HG03175 (cell line): ENCODE results near the gene MAGI2.

ENCODE experiments used
- ATAC-seq: cut with Tn5 transposase; IDR thresholded peaks from one replicate; pipeline ENCODE4 v1.9.1; 2021; ENCODE audit warnings: mild to moderate bottlenecking, moderate library complexity; ENCODE audit not compliant: unreplicated experiment

The MAGI2 gene

DNA sequence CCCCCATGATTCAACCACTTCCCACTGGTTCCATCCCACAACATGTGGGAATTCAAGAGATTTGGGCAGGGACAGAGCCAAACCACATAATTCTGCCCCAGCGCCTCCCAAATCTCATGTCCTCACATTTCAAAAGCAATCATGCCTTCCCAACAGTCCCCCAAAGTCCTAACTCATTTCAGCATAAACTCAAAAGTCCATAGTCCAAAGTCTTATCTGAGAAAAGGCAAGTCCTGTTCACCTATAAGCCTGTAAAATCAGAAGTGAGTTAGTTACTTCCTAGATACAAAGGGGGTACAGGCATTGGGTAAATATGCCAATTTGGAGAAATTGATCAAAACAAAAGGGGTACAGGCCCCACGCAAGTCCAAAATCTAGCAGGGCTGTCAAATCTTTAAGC is 272.9 kb downstream of the MAGI2 start:
- no peak for ATAC-seq

DNA sequence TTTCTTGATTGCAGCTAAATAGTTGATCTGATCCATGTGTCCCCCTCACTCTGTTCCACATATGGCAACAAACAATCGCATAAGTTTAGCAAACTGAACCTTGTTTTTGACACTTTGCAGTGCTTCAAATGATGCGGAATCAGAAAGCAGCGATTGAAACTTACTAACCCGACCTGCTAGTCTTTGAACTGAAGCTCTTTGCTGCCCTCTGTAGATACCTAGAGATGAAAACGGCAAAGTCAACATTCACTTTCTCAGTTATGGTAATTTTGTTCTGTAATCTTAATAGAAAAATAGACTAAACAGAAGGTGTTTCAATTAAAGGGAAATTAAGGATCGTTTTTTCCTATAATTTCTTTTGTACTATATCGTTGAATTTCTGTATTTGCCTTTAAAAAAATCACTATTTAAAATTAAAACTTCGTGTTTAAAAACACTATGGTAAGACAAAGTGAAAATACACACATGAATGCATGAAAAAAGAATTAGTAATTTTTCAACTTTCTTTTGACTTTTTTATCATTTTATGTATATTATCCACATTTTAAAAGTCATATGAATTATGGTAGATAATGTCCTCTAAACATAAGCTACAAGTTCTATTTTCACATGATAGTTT is 276.5 kb downstream of the MAGI2 start:
- ATAC-seq: no peak

DNA sequence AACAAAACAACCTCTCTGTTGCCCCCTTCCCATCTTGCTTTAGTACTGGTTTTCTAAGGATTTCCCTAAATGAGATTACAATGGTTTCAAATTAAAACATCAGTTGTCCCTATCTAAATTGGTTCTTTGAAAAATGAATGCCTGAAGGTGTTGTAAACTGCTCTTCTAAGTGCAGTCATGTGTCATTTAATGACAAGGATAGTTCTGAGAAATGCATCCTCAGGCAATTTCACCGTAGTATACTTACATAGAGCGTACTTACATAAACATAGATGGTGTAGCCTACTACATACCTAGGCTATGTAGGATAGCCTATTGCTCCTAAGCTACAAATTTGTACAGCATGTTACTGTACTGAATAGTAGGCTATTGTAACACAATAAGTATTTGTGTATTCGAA is 278.1 kb downstream of the MAGI2 start:
- ATAC-seq: no peak

GRCh38 chr7:79165225-79165624 is 288.2 kb downstream of the MAGI2 start:
- ATAC-seq: no peak

DNA sequence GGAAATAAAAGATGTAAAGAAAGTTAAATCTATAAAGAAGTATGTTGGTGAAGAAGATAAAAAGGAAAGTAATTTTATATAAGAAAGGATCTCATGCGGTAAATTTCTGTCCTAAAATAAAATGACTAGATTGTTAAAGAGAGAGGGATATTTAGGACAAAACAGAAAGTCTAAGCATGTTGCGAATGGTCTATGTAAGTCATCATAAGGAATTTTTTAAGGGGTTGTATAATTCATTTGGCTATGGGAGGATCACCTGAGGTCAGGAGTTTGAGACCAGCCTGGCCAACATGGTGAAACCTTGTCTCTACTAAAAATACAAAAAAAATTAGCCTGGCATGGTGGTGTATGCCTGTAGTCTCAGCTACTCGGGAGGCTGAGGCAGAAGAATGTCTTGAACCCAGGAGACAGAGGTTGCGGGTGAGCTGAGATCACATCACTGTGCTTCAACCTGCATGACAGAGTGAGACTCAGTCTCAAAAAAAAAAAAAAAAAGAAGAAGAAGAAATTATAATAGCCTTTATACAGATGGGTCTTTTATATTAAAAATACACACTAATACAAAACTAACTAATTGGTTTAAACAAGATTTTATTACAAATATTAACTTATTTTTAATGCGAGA is 294.3 kb downstream of the MAGI2 start:
- no peak for ATAC-seq

DNA sequence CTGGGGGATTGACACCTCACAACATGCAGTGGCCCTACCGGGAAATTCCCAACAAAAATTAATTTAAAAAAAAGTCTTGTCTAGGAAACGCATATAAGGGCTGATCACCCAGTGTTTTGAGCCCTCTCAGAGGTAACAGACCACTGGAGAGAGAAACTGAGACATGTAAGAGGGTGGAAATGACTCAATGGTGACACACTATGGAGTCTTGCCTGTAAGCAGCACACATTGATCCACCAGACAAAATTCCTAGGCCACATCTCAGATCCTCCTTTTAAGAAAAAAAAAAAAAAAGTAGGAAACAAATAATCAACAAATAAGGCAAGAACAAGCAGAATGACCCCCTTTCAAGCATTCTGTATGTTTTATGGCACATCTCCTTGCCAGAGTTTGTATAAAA is 296.2 kb downstream of the MAGI2 start:
- ATAC-seq: no peak

- no peak for ATAC-seq
These were observed 303.6 kb downstream of the MAGI2 start for GRCh38 chr7:79149831-79150230.

DNA sequence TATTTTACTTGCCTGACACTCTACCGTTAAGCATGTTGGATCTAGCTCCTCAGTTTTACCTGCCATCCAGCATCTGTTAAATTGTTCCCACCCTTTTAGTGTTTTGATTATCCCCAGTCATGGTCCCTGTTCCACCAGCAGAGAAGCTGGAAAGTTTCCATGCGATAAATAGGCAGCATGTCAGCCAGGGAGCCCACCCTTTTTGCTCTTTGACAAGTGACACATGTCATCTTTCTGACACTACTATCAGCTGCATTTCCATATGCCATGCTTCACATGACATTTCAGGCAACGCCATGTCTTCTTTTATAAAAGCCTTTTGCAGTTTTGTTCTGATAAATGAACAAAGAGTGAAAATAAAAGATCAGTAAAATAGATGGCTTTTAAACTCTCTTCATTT is 310.8 kb downstream of the MAGI2 start:
- no peak for ATAC-seq

DNA sequence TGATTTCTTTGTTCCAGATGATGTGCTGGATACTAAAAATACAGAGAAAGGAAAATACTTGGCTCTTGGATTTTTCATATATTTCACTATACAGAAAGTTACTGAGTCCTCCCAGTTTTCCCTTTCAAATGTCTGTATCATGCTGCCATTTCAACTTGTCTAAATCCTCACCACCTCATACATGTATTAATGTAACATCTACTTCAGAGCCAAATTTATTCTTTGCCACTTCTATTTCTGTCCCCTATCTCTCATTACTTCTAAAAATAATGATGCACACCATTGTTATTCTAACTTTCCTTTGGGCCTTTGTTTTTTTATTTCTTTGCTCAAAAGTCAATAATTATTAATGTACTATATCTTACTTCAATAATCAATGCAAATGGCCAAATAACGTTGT is 312.2 kb downstream of the MAGI2 start:
- ATAC-seq: no peak

DNA sequence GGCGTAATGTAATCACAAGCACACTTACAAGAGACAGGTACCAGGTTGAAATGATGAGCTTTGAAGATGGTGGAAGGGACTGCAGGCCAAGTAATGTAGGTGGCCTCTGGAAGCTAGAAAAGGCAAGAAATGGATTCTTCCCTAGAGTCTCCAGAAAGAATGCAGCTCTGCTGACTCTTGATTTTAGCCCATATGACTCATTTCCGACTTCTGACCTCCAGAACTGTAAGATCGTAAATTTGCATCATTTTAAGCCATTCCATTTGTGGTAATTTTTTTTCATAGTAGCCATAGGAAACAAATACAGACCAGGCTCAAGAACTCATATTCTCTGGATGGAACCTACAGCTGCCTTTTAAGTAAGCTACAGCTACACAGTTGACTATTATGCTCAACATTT is 315.5 kb downstream of the MAGI2 start:
- no peak for ATAC-seq

DNA sequence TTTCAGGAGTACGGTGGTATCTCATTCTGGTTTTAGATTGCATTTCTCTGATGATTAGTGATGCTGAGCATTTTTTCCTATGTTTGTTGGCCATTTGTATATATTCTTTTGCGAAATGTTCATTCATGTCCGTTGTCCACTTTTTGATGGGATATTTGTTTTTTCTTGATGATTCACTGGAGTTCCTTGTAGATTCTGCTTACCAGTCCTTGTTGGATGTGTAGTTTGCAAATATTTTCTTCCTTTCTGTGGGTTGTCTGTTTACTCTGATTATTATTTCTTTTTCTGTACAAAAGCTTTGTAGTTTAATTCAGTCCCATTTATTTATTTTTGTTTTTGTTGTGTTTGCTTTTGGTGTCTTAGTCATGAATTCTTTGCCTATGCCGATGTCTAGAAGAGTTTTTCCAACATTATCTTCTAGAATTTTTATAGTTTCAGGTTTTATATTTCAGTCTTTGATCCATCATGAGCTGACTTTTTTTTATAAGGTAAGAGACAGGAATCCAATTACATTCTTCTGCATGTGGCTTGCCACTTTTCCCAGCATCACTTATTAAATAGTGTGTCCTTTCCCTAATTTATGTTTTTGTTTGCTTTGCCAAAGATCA is 320.5 kb downstream of the MAGI2 start:
- no peak for ATAC-seq

GRCh38 chr7:79130715-79131114 is 322.8 kb downstream of the MAGI2 start:
- ATAC-seq: no peak

- no peak for ATAC-seq
These were observed 329.1 kb downstream of the MAGI2 start for GRCh38 chr7:79124331-79124730.

DNA sequence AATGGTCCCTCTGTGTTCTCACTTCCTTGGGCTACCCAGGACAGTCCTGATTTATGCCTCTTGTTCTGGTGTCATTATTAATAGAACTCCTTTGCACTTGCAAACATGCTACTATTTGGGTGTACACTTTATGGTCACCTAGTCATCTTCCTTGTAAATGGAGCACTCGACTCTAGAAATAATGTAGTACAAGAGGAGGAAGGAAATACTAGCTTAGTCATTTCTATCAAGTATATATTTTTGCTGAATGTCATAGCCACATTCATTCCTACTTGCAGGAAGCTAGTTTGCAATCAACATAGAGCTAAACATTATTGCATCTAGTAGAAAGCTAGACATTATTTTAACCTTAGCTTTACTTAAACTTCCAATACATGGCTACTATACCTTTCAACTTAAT is 335.3 kb downstream of the MAGI2 start:
- no peak for ATAC-seq

GRCh38 chr7:79096361-79096805 is 357.1 kb downstream of the MAGI2 start:
- no peak for ATAC-seq

DNA sequence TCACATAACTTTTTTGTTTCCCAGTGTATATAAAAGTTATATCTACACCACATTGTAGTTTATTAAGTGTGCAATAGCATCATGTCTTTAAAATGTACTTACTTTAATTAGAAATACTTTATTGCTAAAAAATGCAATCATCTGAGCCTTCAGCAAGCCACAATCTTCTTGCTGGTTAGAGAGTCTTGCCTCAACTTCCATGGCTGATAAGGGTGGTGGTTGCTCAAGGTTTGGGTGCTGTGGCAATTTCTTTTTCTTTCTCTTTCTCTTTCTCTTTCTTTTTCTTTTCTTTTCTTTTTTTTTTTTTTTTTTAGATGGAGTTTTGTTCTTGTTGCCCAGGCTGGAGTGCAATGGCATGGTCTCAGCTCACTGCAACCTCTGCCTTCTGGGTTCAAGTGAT is 360.0 kb downstream of the MAGI2 start:
- ATAC-seq: no peak

GRCh38 chr7:79091661-79092060 is 361.8 kb downstream of the MAGI2 start:
- no peak for ATAC-seq

- ATAC-seq: no peak
These were observed 362.5 kb downstream of the MAGI2 start for GRCh38 chr7:79091011-79091410.

GRCh38 chr7:79090543-79090942 is 362.9 kb downstream of the MAGI2 start:
- ATAC-seq: no peak

GRCh38 chr7:79084423-79084822 is 369.0 kb downstream of the MAGI2 start:
- ATAC-seq: no peak

- no peak for ATAC-seq
These were observed 373.4 kb downstream of the MAGI2 start for GRCh38 chr7:79079919-79080554.

DNA sequence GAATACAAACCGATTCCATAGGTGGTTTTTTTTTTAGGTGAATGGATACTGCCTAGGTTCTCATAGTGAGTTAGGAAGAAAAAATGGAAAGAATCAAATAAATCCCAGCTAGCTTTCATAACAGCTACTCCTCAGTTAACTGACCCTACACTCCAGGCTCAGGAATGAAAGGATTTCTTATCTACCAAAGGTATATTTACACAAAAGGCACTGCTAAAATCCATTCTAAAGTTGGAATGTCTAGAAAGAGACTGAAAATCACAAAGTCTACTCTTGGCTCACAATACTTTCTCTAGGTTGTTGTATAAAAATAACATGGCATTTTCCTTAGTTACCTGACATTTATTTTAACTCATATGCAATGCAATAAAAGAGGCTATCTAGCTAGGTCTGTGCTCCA is 375.2 kb downstream of the MAGI2 start:
- no peak for ATAC-seq
